Panc1 (cell line): ENCODE results near the gene CHST12. TPM values are rescaled to one million over a fixed set of nuclear protein-coding genes. Genes with fewer than 3 reads are reported as not detected.

Source experiments
- ATAC-seq: fragments of 200-7000 bp; cut with Tn5 transposase; 2 replicates; pipeline ENCODE4 v1.9.1; 2020; ENCODE audit warnings: mild to moderate bottlenecking, moderate library complexity
- BruUV-seq: library from RNA; stranded (reverse); fragments of 400-500 nt; replicated peaks from 2 replicates; lab custom pipeline; 2021; lab: Mats Ljungman, UMichigan
- CTCF ChIA-PET: fragments of 300-600 bp; sonication (Branson Sonifier 250); formaldehyde crosslinking; loops from one replicate; lab custom pipeline; 2022; ENCODE audit warnings: antibody characterized with exemption; lab: Charles Lee
- POLR2A ChIA-PET: fragments of 300-600 bp; sonication (Branson Sonifier 250); formaldehyde crosslinking; loops from one replicate; lab custom pipeline; 2022; ENCODE audit warnings: antibody characterized with exemption; lab: Charles Lee
- DNase-seq: peaks from one replicate; pipeline ENCODE4 v3.0.0-alpha.2; 2010; ENCODE audit warnings: low read depth, low spot score
- H3K27ac ChIP-seq: 2 replicates; pipeline ENCODE4 v1.5.1; 2011; ENCODE audit warnings: mild to moderate bottlenecking, low read length, inconsistent platforms
- H3K27me3 ChIP-seq: fragments of 200-500 bp; sonication (Bioruptor generic); 2 replicates; pipeline ENCODE4 v1.6.0; 2014; ENCODE audit warnings: low read length, inconsistent platforms; ENCODE audit not compliant: control insufficient read depth, insufficient read depth
- H3K36me3 ChIP-seq: fragments of 200-500 bp; sonication (Bioruptor generic); 2 replicates; pipeline ENCODE4 v1.5.1; 2014; ENCODE audit warnings: inconsistent platforms, mild to moderate bottlenecking, low read length, moderate library complexity; ENCODE audit not compliant: control insufficient read depth, insufficient read depth
- H3K4me1 ChIP-seq: 2 replicates; pipeline ENCODE4 v1.5.1; 2011; ENCODE audit warnings: inconsistent platforms, mild to moderate bottlenecking, low read length, moderate library complexity; ENCODE audit not compliant: control insufficient read depth, insufficient read depth
- H3K4me3 ChIP-seq, 2 experiments: 2 replicates each; pipeline ENCODE4 v1.5.1; 2011 to 2012; ENCODE audit warnings: low read depth in 2 of 2, low read length in 2 of 2, mild to moderate bottlenecking in 2 of 2, inconsistent platforms in 1 of 2, moderate library complexity in 1 of 2
- H3K9me3 ChIP-seq: fragments of 200-500 bp; sonication (Bioruptor generic); 2 replicates; pipeline ENCODE4 v1.5.1; 2014; ENCODE audit warnings: low read depth, mild to moderate bottlenecking, inconsistent platforms, low read length, moderate library complexity; ENCODE audit not compliant: control insufficient read depth, insufficient read depth
- POLR2AphosphoS5 ChIP-seq: IDR thresholded peaks from 2 replicates; pipeline ENCODE4 v1.6.1; 2012; ENCODE audit warnings: mild to moderate bottlenecking, low read depth, low read length, moderate library complexity
- REST ChIP-seq, 2 experiments: IDR thresholded peaks; 2 replicates each; pipeline ENCODE4 v1.6.1; 2011 to 2012; ENCODE audit warnings: low read depth in 2 of 2, control low read depth in 1 of 2, low read length in 1 of 2, mild to moderate bottlenecking in 1 of 2, moderate library complexity in 1 of 2; ENCODE audit not compliant: insufficient read depth in 1 of 2
- SIN3A ChIP-seq: IDR thresholded peaks from 2 replicates; pipeline ENCODE4 v1.6.1; 2012; ENCODE audit warnings: low read depth, mild to moderate bottlenecking, low read length, moderate library complexity, borderline replicate concordance; ENCODE audit not compliant: insufficient read depth
- TCF7L2 ChIP-seq: IDR thresholded peaks from 2 replicates; pipeline ENCODE4 v1.6.1; 2011; ENCODE audit warnings: mild to moderate bottlenecking, low read depth, low read length, inconsistent platforms
- in situ Hi-C: cut with HindIII; loops from 2 replicates; pipeline ENCODE4 v1.10.0; 2016; ENCODE audit warnings: low sequenced_read_pairs, low pct_unique_long_range_greater_than_20kb
- intact Hi-C: fragments of 100-400 bp; cut with micrococcal nuclease; formaldehyde crosslinking; loops from one replicate; pipeline ENCODE4 v1.10.0; 2022; ENCODE audit not compliant: unreplicated experiment
- total RNA-seq: library from RNA; stranded (reverse); gene quantifications from one replicate; pipeline ENCODE4 v1.2.1, GENCODE V29; 2021; ENCODE audit not compliant: unreplicated experiment
- TF ChIP-seq, protein P1 (sequence below): fragments of 450-650 bp; IDR thresholded peaks from 2 replicates; pipeline ENCODE4 v1.5.1; 2017; ENCODE audit warnings: mild to moderate bottlenecking

Gene CHST12
- total RNA-seq, 1 experiment from 2014 or later = 48.3 TPM

- Histone ChIP-seq H3K27me3 (no peaks in the 10 kb centered on the region), H3K27ac (no peak overlapping the region), H3K4me3 (no peak overlapping the region), H3K4me1 (peaks cover 10% of the 10 kb centered on the region; the same call in 1 of the 2 replicates), H3K36me3 (peaks cover 56% of the 10 kb centered on the region), H3K9me3 (no peaks in the 10 kb centered on the region)
- DNase-seq = no peak
- in situ Hi-C loops = no loop called here
- intact Hi-C loops = no loop called here
- no peak for TF ChIP-seq SIN3A
- POLR2A ChIA-PET = no interaction called here
- BruUV-seq = no TSS peak
- CTCF ChIA-PET = no interaction called here
- no peak for ATAC-seq
These were observed 40.9 kb upstream of the CHST12 start for GRCh38 chr7:2362385-2363088.

GRCh38 chr7:2369139-2369538, 34.3 kb upstream of the CHST12 start:
- H3K4me3 ChIP-seq = no peak overlapping the region
- POLR2A ChIA-PET = interaction anchor here (0.6 kb wide), 1 partner anchor 10 kb away, joined by 8 read pairs; no protein-coding TSS in a partner anchor
- peaks cover 56% of the 10 kb centered on the region for H3K36me3 ChIP-seq
- ATAC-seq (no peak), DNase-seq (no peak)
- no peaks in the 10 kb centered on the region for H3K4me1 ChIP-seq
- CTCF ChIA-PET = no interaction called here
- in situ Hi-C loops = no loop called here
- H3K27me3 ChIP-seq = no peaks in the 10 kb centered on the region
- intact Hi-C loops = no loop called here
- TF ChIP-seq POLR2AphosphoS5 (no peak), SIN3A (no peak), TCF7L2 (no peak), REST (IDR thresholded peaks at IDR 0.05; ENCODE audit: insufficient read depth in 1 of 2, low read depth in 2 of 2, low read length in 1 of 2) (no peak)
- TF ChIP-seq, protein P1, sequence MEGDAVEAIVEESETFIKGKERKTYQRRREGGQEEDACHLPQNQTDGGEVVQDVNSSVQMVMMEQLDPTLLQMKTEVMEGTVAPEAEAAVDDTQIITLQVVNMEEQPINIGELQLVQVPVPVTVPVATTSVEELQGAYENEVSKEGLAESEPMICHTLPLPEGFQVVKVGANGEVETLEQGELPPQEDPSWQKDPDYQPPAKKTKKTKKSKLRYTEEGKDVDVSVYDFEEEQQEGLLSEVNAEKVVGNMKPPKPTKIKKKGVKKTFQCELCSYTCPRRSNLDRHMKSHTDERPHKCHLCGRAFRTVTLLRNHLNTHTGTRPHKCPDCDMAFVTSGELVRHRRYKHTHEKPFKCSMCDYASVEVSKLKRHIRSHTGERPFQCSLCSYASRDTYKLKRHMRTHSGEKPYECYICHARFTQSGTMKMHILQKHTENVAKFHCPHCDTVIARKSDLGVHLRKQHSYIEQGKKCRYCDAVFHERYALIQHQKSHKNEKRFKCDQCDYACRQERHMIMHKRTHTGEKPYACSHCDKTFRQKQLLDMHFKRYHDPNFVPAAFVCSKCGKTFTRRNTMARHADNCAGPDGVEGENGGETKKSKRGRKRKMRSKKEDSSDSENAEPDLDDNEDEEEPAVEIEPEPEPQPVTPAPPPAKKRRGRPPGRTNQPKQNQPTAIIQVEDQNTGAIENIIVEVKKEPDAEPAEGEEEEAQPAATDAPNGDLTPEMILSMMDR = no peak
- no TSS peak for BruUV-seq
- no peak overlapping the region for H3K27ac ChIP-seq
- H3K9me3 ChIP-seq = no peaks in the 10 kb centered on the region

GRCh38 chr7:2371329-2371728, 32.1 kb upstream of the CHST12 start:
- no peaks in the 10 kb centered on the region for H3K9me3 ChIP-seq
- intact Hi-C loops = no loop called here
- DNase-seq (no peak), ATAC-seq (no peak; the same call in 1 of the 2 replicates)
- in situ Hi-C loops = no loop called here
- no TSS peak for BruUV-seq
- ChIA-PET POLR2A (no interaction called here), CTCF (no interaction called here)
- TF ChIP-seq REST (IDR thresholded peaks at IDR 0.05; ENCODE audit: insufficient read depth in 1 of 2, low read depth in 2 of 2, low read length in 1 of 2) (no peak), SIN3A (no peak), POLR2AphosphoS5 (no peak), TCF7L2 (no peak)
- TF ChIP-seq, protein P1 = no peak
- no peak overlapping the region for H3K4me3 ChIP-seq
- H3K36me3 ChIP-seq = peaks cover 64% of the 10 kb centered on the region
- H3K4me1 ChIP-seq = no peaks in the 10 kb centered on the region
- H3K27me3 ChIP-seq = no peaks in the 10 kb centered on the region
- H3K27ac ChIP-seq = no peak overlapping the region
